AG09319 (cell line): Measurements from ENCODE around the gene SPEF1.

Experiments used
- DNase-seq: peaks from one replicate; pipeline ENCODE4 v3.0.0-alpha.2; 2010; ENCODE audit warnings: low read depth; ENCODE audit errors: extremely low read depth
- TF ChIP-seq, protein P1 (sequence below): IDR thresholded peaks from 2 replicates; pipeline ENCODE4 v1.5.1; 2011; ENCODE audit warnings: low read depth, mild to moderate bottlenecking, inconsistent platforms, low read length, moderate library complexity

The SPEF1 gene

DNA sequence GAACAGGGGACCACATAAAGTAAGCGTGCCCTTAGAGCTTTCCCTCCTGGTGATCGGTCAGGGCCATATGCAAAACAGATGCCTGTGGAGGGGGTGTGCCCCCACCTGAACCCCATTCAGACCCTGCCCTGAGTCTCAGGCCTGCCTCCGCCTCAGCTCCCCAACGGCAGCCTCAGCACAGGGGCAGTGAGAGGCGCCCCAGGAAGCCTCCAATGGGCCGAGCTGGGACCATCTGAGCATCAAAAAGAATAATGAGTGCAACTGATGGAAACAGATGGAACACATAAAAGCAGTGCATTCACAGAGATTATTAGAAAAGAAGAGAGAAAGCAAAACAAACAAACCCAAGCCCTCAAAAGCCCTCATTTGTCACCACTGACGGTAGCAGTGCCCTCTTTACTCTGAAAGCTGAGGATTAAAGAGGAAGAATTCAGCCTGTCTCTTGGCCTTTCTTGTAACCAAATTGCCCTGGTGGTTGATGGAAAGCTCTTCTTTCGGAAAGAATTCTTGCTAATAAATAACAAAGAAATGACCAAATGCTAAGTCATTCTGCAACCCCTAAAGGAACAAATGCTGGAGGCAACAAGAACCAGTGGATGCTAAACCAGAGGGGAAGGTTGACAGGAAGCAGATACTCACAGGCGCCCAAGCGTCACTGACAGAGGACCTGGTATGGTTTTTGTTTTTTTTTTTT lies 20.4 kb downstream of the SPEF1 start:
- TF ChIP-seq, protein P1, sequence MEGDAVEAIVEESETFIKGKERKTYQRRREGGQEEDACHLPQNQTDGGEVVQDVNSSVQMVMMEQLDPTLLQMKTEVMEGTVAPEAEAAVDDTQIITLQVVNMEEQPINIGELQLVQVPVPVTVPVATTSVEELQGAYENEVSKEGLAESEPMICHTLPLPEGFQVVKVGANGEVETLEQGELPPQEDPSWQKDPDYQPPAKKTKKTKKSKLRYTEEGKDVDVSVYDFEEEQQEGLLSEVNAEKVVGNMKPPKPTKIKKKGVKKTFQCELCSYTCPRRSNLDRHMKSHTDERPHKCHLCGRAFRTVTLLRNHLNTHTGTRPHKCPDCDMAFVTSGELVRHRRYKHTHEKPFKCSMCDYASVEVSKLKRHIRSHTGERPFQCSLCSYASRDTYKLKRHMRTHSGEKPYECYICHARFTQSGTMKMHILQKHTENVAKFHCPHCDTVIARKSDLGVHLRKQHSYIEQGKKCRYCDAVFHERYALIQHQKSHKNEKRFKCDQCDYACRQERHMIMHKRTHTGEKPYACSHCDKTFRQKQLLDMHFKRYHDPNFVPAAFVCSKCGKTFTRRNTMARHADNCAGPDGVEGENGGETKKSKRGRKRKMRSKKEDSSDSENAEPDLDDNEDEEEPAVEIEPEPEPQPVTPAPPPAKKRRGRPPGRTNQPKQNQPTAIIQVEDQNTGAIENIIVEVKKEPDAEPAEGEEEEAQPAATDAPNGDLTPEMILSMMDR = no peak
- no peak for DNase-seq

DNA sequence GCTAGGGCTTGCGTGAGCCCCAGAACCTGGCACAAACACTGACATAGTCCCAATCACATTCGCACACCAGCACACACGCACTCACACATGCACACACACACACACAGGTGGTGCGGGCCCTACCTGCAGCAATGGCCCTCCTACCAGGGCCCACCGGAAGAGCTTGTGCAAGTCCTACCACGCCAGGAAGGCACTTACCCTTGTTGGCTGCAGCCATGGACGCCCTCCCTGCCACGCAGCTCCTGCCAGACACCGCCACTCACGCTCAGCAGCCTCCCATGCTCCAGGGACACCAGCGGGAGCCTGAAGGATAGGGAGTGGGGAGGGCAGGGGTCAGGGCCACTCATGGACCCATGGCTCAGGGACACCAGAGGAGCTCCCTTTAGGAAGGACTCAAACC lies 21.4 kb downstream of the SPEF1 start:
- TF ChIP-seq, protein P1 = no peak

DNA sequence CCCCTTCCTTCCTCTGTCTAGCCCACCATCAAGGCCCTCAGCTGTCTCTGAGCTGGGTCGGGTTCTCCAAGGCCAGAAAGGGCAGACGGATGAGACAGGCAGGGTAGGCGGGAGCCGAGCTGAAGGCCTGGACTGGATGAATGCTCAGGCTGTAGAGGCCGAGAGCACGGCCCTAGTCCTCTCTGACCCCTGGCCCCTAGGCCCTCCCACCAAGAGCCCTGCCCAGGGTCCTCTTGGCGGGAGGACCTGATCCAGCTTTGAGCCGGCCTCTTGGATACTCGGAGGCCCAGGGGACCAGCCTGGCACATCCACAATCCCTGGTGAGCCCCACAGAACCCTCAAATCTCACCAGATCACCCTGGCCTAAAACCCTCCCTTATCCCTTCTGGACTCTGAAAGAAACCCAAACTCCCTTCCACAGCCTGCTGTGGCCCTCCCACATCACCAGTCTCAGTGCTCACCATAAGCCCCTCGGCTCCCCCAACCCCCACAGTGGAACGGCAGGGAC lies 21.9 kb downstream of the SPEF1 start:
- TF ChIP-seq, protein P1 = no peak
- no peak for DNase-seq

More for the DNA sequence above, 21.4 kb downstream of the SPEF1 start:
- DNase-seq = no peak

DNA sequence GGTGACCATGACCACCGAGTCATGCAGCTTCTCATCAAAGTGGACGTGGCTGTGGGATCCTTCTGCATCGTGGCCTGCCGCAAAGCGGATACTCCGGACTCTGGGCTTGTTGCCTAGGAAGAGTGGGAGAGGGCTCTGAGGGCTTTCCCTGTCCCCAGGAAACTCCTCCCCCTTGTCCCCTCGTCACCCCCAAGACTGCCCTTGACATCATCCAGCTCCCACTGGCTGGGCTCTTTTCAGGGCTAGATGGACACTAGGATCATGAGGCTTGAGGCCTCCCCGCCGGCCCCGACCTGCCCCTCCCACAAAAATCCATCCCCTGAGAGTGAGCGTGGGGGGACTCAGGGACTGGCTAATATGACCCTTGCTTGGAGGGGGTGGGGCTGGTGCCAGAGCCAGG lies 22.7 kb downstream of the SPEF1 start:
- DNase-seq = no peak
- TF ChIP-seq, protein P1 = no peak

DNA sequence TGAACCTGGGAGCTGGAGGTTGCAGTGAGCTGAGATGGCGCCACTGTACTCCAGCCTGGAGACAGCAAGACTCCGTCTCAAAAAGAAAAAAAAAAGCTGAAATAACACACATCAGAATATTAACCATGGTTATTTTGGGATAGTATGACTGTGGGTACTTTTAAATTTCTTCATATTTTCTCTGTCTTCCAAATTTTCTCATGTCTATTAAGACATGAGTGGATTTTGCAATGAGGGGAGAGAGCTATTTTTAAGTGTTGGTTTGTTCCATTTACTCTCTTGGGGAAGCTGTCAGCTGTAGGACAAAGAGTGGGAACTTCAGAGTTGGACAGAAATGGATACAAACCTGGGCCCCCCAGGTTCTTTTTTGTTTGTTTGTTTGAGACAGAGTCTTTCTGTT lies 24.0 kb downstream of the SPEF1 start:
- TF ChIP-seq, protein P1 = no peak
- no peak for DNase-seq

DNA sequence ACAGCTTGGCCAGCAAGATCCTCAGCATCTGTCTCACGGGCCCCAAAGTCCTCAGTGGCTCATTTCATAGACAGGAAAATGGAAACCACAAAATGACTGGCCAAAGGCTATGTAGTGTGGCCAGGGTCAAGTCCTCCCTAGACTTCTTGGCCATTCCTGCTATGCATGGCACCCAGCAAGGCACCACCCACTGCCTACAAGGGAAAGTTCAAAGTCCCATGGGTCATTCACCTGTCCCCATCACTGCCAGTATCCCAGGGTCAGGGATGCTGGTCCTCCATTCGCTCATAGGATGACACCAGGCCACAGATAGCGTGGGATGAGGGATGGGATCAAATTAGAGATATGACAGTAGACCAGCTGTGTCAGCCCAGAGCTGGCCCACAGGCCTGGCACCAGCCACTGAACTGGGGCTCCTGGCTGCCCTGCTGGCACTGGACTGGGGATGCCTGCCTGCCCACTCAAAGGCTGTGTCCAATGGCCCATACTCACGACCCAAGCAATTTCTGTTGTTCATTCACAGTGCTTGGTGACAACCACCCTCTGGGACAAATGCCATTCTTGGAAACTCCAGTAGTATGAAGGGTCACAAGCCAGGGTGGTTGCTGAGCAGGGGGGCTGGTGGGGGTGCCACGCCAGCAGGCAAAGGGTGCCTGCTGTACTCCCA lies 25.3 kb downstream of the SPEF1 start:
- TF ChIP-seq, protein P1 = no peak
- no peak for DNase-seq

DNA sequence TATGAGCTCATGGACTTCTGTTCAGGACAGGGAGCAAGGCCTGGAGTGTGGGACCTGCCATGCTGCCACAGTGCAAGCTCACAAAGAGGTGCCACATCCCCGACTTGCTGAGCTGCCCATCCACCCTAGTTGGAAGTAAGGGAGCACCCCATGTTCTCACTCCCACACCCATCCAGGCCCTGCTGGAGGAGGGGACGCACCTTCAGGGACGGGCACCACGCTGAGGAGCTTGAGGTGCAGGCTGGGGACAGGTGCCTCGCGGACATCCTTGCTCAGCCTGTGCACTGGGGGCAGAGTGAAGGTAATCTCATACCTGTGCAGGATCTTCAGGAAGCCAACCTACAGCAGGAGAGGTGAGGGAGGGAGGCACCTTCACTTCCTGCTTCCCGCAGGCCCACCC lies 26.0 kb downstream of the SPEF1 start:
- TF ChIP-seq, protein P1 = no peak
- no peak for DNase-seq
